ENCODE data around the gene PLXNA2. TPM values are rescaled to one million over a fixed set of nuclear protein-coding genes. Genes with fewer than 3 reads are reported as not detected.

The PLXNA2 gene
- polyA plus RNA-seq, 2 of the 4 experiments (the other 2 are of a cell fraction) = 0.36 to 0.87 TPM

DNA sequence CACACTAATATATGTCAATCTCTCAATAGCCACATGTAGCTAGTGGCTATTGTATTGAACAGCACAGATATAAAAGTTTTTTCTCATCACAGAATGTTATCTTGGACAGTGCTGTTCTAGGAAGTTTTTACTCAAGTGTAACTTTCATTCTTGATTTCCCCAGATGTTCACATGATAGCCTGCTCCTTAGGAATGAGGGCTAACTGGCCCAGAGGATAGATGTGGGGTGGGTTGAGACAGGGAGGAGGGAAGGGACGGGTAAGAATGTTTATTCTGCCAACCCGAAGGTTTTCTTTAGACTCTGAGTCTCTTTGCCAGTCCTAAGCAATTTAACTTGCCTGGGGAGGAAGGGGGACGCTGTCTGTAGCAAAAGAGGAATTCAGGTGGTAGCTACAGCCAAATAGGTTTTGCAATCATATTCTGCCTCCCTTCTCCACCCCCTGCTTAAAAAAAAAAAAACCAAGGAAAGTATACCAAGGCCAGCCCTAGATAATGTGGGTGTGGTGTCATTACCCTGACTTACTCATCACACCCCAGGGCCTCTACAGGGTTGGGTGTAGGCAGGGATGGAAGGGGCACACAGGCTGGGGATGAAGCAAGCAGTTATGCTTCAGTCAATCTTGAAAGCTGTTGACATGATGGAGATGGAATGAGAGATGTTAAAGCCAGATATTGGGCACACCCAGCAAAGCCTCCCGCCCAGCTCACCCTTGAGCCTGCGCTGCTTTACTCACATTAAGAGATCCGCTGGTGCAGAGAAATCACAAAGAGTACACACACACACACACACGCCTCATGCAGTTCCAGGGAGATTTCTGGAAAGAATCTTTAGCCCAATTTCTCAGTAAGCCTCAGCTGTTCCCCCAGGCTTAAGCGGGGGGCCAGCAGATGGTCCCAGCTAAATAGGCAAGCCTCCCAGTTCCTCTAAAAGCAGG lies 59.9 kb downstream of the PLXNA2 start (continued):
- no peak for TF ChIP-seq RNF2 (IDR thresholded peaks at IDR 0.05; ENCODE audit: borderline replicate concordance, low read depth)
- TF ChIP-seq, protein P1, sequence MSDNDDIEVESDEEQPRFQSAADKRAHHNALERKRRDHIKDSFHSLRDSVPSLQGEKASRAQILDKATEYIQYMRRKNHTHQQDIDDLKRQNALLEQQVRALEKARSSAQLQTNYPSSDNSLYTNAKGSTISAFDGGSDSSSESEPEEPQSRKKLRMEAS (IDR thresholded peaks at IDR 0.05) = peak; percentile 78
- TF ChIP-seq SMC3 (IDR thresholded peaks at IDR 0.05) = peak; percentile 41; the same call in 2 of the 3 replicates
- peak; percentile 50; the same call in 1 of the 2 replicates for TF ChIP-seq HES2 (IDR thresholded peaks at IDR 0.05)
- no peak for TF ChIP-seq HDAC2 (IDR thresholded peaks at IDR 0.05)
- peak; percentile 82; the same call in 1 of the 3 replicates for TF ChIP-seq BCL3 (IDR thresholded peaks at IDR 0.05)
- TF ChIP-seq, protein P2, sequence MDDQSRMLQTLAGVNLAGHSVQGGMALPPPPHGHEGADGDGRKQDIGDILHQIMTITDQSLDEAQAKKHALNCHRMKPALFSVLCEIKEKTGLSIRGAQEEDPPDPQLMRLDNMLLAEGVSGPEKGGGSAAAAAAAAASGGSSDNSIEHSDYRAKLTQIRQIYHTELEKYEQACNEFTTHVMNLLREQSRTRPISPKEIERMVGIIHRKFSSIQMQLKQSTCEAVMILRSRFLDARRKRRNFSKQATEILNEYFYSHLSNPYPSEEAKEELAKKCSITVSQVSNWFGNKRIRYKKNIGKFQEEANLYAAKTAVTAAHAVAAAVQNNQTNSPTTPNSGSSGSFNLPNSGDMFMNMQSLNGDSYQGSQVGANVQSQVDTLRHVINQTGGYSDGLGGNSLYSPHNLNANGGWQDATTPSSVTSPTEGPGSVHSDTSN (IDR thresholded peaks at IDR 0.05) = peak; percentile 70; the same call in 1 of the 2 replicates
- TF ChIP-seq POLR2AphosphoS2 (conservative IDR thresholded peaks at IDR 0.05; ENCODE audit: low read length) = no peak
- peak; percentile 90 to 91 for TF ChIP-seq CEBPB (IDR thresholded peaks at IDR 0.05)
- TF ChIP-seq RARB (CRISPR knock-in tag; IDR thresholded peaks at IDR 0.05) = no peak
- no peak for TF ChIP-seq RCOR1 (IDR thresholded peaks at IDR 0.05; ENCODE audit: low read depth, low read length)
- no peak for TF ChIP-seq CHD4 (IDR thresholded peaks at IDR 0.05; ENCODE audit: borderline replicate concordance)
- TF ChIP-seq, protein P3, sequence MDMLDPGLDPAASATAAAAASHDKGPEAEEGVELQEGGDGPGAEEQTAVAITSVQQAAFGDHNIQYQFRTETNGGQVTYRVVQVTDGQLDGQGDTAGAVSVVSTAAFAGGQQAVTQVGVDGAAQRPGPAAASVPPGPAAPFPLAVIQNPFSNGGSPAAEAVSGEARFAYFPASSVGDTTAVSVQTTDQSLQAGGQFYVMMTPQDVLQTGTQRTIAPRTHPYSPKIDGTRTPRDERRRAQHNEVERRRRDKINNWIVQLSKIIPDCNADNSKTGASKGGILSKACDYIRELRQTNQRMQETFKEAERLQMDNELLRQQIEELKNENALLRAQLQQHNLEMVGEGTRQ (IDR thresholded peaks at IDR 0.05) = no peak
- TF ChIP-seq ZC3H11A (IDR thresholded peaks at IDR 0.05) = no peak
- no peak for TF ChIP-seq MAZ (IDR thresholded peaks at IDR 0.05; ENCODE audit: borderline replicate concordance, low read depth, low read length)
- TF ChIP-seq HEYL (CRISPR knock-in tag; IDR thresholded peaks at IDR 0.05) = no peak
- TF ChIP-seq CBX8 (IDR thresholded peaks at IDR 0.05) = no peak
- TF ChIP-seq, protein P4, sequence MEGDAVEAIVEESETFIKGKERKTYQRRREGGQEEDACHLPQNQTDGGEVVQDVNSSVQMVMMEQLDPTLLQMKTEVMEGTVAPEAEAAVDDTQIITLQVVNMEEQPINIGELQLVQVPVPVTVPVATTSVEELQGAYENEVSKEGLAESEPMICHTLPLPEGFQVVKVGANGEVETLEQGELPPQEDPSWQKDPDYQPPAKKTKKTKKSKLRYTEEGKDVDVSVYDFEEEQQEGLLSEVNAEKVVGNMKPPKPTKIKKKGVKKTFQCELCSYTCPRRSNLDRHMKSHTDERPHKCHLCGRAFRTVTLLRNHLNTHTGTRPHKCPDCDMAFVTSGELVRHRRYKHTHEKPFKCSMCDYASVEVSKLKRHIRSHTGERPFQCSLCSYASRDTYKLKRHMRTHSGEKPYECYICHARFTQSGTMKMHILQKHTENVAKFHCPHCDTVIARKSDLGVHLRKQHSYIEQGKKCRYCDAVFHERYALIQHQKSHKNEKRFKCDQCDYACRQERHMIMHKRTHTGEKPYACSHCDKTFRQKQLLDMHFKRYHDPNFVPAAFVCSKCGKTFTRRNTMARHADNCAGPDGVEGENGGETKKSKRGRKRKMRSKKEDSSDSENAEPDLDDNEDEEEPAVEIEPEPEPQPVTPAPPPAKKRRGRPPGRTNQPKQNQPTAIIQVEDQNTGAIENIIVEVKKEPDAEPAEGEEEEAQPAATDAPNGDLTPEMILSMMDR (IDR thresholded peaks at IDR 0.05) = no peak
- TF ChIP-seq HOXB13 (CRISPR knock-in tag; IDR thresholded peaks at IDR 0.05; ENCODE audit: low read depth) = no peak
- no peak for TF ChIP-seq MYC (IDR thresholded peaks at IDR 0.05; ENCODE audit: borderline replicate concordance, low read length)
- no peak for TF ChIP-seq NR3C1 (IDR thresholded peaks at IDR 0.05)
- TF ChIP-seq EHF (CRISPR knock-in tag; IDR thresholded peaks at IDR 0.05) = no peak
- no peak for TF ChIP-seq BHLHE40 (IDR thresholded peaks at IDR 0.05; ENCODE audit: low read depth, low read length)
- no peak for TF ChIP-seq EHMT2 (IDR thresholded peaks at IDR 0.05; ENCODE audit: low read depth)
